GM12878 (cell line): ENCODE measurements around the gene GLI2. TPM values are rescaled to one million over a fixed set of nuclear protein-coding genes. Genes with fewer than 3 reads are reported as not detected.

Experiments
- ATAC-seq: fragments of 200-7000 bp; cut with Tn5 transposase; 3 replicates; pipeline ENCODE4 v1.9.1; 2020; ENCODE audit warnings: mild to moderate bottlenecking, moderate library complexity
- BruUV-seq: library from RNA; stranded (reverse); fragments of 400-500 nt; replicated peaks from 2 replicates; lab custom pipeline; 2021; lab: Mats Ljungman, UMichigan
- CTCF ChIA-PET: fragments of 300-600 bp; sonication (Branson Sonifier 250); formaldehyde crosslinking; extraction: SDS; loops from one replicate; lab custom pipeline; 2021; ENCODE audit warnings: inconsistent platforms; lab: Yijun Ruan, JAX
- POLR2A ChIA-PET: fragments of 350-600 bp; formaldehyde crosslinking; extraction: SDS; loops from one replicate; lab custom pipeline; 2021; ENCODE audit warnings: inconsistent platforms; lab: Charles Lee
- RAD21 ChIA-PET: fragments of 300-600 bp; sonication (Branson Sonifier 250); formaldehyde crosslinking; loops from one replicate; lab custom pipeline; 2023; ENCODE audit warnings: antibody characterized with exemption; ENCODE audit not compliant: unreplicated experiment; lab: Charles Lee
- SMC1A ChIA-PET: fragments of 300-600 bp; sonication (Branson Sonifier 250); formaldehyde crosslinking; loops from one replicate; lab custom pipeline; 2023; ENCODE audit not compliant: unreplicated experiment, uncharacterized antibody; lab: Charles Lee
- DNase-seq: peaks from one replicate; pipeline ENCODE4 v3.0.0-alpha.2; 2011; ENCODE audit warnings: low read depth, low spot score
- FAIRE-seq: peaks from 3 replicates; lab custom pipeline; 2011; peaks lifted over from hg19 to GRCh38; lab: Jason Lieb, UNC
- H2AFZ ChIP-seq: 2 replicates; pipeline ENCODE4 v1.6.0; 2011; ENCODE audit warnings: low read depth, low read length, control low read depth; ENCODE audit not compliant: control insufficient read depth
- H3K27ac ChIP-seq: 2 replicates; pipeline ENCODE4 v1.5.1; 2011; ENCODE audit warnings: control low read depth; ENCODE audit not compliant: control insufficient read depth, insufficient read depth
- H3K27me3 ChIP-seq, 2 experiments: replicated peaks in 1 of 2; 2 replicates each; pipeline versions ENCODE4 v1.6.0 to v1.6.1; 2011; ENCODE audit warnings: low read length in 1 of 2; ENCODE audit not compliant: control insufficient read depth in 2 of 2, insufficient read depth in 2 of 2
- H3K36me3 ChIP-seq, 2 experiments: 2 replicates each; pipeline ENCODE4 v1.5.1; 2011; ENCODE audit warnings: low read length in 1 of 2; ENCODE audit not compliant: control insufficient read depth in 2 of 2, insufficient read depth in 2 of 2
- H3K4me1 ChIP-seq: 2 replicates; pipeline ENCODE4 v1.6.1; 2011; ENCODE audit warnings: mild to moderate bottlenecking, low read length, moderate library complexity, mixed read lengths; ENCODE audit not compliant: control insufficient read depth, insufficient read depth
- H3K4me2 ChIP-seq: 2 replicates; pipeline ENCODE4 v1.6.0; 2011; ENCODE audit warnings: control low read depth; ENCODE audit not compliant: control insufficient read depth, insufficient read depth
- H3K4me3 ChIP-seq: fragments of 200-600 bp; sonication (generic); 2 replicates; pipeline ENCODE4 v1.5.1; 2016
- H3K79me2 ChIP-seq: 2 replicates; pipeline ENCODE4 v1.6.0; 2011; ENCODE audit warnings: low read length; ENCODE audit not compliant: control insufficient read depth, insufficient read depth
- H3K9ac ChIP-seq: 2 replicates; pipeline ENCODE4 v1.8.0; 2011; ENCODE audit warnings: low read length, control low read depth, mixed read lengths; ENCODE audit not compliant: control insufficient read depth, insufficient read depth
- H3K9me3 ChIP-seq: replicated peaks from 3 replicates; pipeline ENCODE4 v1.5.1; 2011; ENCODE audit warnings: mild to moderate bottlenecking, low read length; ENCODE audit not compliant: control insufficient read depth, insufficient read depth
- H4K20me1 ChIP-seq: 2 replicates; pipeline ENCODE4 v1.6.0; 2011; ENCODE audit not compliant: control insufficient read depth, insufficient read depth
- CEBPB ChIP-seq, 2 experiments: fragments of 150-350 bp in 1 of 2; IDR thresholded peaks; 2 replicates each; pipeline ENCODE4 v1.6.1; 2012 to 2014; ENCODE audit warnings: low read depth in 2 of 2, low read length in 2 of 2, borderline replicate concordance in 1 of 2, inconsistent platforms in 1 of 2
- EGR1 ChIP-seq, 2 experiments: IDR thresholded peaks; 1 replicate in 1 of 2; 2 replicates in 1 of 2; pipeline ENCODE4 v1.6.1; 2011 to 2012; ENCODE audit warnings: low read depth in 2 of 2, low read length in 2 of 2, borderline replicate concordance in 1 of 2, mild to moderate bottlenecking in 1 of 2, moderate library complexity in 1 of 2
- ESRRA ChIP-seq: IDR thresholded peaks from 2 replicates; pipeline ENCODE4 v1.6.1; 2012; ENCODE audit warnings: mild to moderate bottlenecking, low read length, improper control_type of control experiment
- GABPA ChIP-seq: IDR thresholded peaks from 2 replicates; pipeline ENCODE4 v1.6.1; 2014; ENCODE audit warnings: antibody characterized with exemption, low read depth, mild to moderate bottlenecking, inconsistent platforms
- MYB ChIP-seq: fragments of 150-350 bp; IDR thresholded peaks from 2 replicates; pipeline ENCODE4 v1.6.1; 2014; ENCODE audit warnings: mild to moderate bottlenecking, low read depth, low read length, borderline replicate concordance
- POLR2AphosphoS2 ChIP-seq: IDR thresholded peaks from 2 replicates; pipeline ENCODE4 v1.6.1; 2011; ENCODE audit warnings: low read depth, mild to moderate bottlenecking, low read length, improper control_type of control experiment, moderate library complexity
- SMAD5 ChIP-seq: IDR thresholded peaks from 2 replicates; pipeline ENCODE4 v1.6.1; 2016; ENCODE audit warnings: antibody characterized with exemption, low read depth
- ZBED1 ChIP-seq: IDR thresholded peaks from 2 replicates; pipeline ENCODE4 v1.6.1; 2016; ENCODE audit warnings: borderline replicate concordance
- WGBS: methylation state at CpG from one replicate; pipeline ENCODE4 v1.1.6; 2016; ENCODE audit warnings: low lambda C conversion rate; ENCODE audit not compliant: insufficient replicate concordance, insufficient coverage; ENCODE audit errors: missing lambda C conversion rate; 5-methylcytosine and 5-hydroxymethylcytosine counted together
- in situ Hi-C: fragments of 300-500 bp; cut with MboI; formaldehyde crosslinking; loops from 9 replicates; pipeline ENCODE4 v1.14.3; 2018; ENCODE audit warnings: mixed read lengths
- intact Hi-C: fragments of 100-400 bp; cut with micrococcal nuclease; formaldehyde crosslinking; loops from one replicate; pipeline ENCODE4 v1.14.2; 2022; ENCODE audit not compliant: unreplicated experiment
- polyA plus RNA-seq, 11 experiments: library from polyadenylated mRNA; depleted of rRNA in 4 of 11; unstranded in 6 of 11; stranded (reverse) in 5 of 11; fragments of >200 nt; fragmentation: Nextera tagmentation in 4 of 11; fragmentation: Illumina TruSeq in 1 of 11; extraction: Ambion mirVana in 4 of 11; extraction: Trizol in 1 of 11; gene quantifications; 1 replicate in 1 of 11; 2 replicates in 10 of 11; pipeline versions ENCODE4 v1.2.1 to v1.2.3, GENCODE V29; 2011 to 2016; ENCODE audit warnings: inconsistent platforms in 2 of 11, missing spikeins in 2 of 11, low read depth in 1 of 11
- total RNA-seq, 4 experiments: library from RNA; depleted of rRNA in 3 of 4; stranded (reverse); fragments of >200 nt in 3 of 4; fragmentation: Illumina TruSeq in 1 of 4; extraction: Trizol in 1 of 4; gene quantifications; 2 replicates each; pipeline versions ENCODE4 v1.2.1 to v1.2.3, GENCODE V29; 2013 to 2021
- TF ChIP-seq, protein P1 (sequence below): fragments of 450-650 bp; formaldehyde crosslinking; IDR thresholded peaks from 2 replicates; pipeline ENCODE4 v1.4.0; 2020; ENCODE audit warnings: mild to moderate bottlenecking, moderate library complexity

GLI2 gene
- total and polyA plus RNA-seq, 10 of the 15 experiments (the other 5 are each of a cell fraction or from before 2014, with no cell fraction given), result 0.01 TPM; not detected in 9

DNA sequence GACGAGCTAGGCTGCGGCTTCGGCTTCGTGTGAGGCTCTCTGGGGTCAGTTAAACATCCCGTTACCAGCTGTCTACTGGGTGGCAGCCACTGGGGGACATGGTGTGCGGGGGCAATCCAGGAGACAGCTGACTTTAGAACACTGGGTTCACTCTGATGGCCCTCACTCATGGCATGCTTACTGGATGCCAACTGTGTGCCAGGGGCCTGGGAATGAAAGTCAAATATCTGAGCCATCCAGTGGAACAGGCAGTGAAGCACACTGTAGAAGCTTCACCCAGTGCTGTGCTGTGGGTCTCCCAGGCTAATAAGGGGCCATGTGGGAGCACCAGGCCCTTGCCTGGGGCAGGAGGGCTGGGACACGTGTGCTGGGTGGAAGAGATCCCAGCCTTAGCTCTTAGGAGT, 48.3 kb downstream of the GLI2 start:
- no peak overlapping the region for H3K4me2 ChIP-seq
- H4K20me1 ChIP-seq, result no peaks in the 10 kb centered on the region
- 40% methylated on average over 7 of the region's 7 CpGs for WGBS
- no peak overlapping the region for H3K27ac ChIP-seq
- in situ Hi-C loops, result no loop called here
- FAIRE-seq (no peak), ATAC-seq (no peak), DNase-seq (no peak)
- ChIA-PET POLR2A (interaction anchor here (0.6 kb wide), 1 partner anchor 13 kb away, joined by 3 read pairs; no protein-coding TSS in a partner anchor), CTCF (no interaction called here), SMC1A (no interaction called here), RAD21 (no interaction called here)
- intact Hi-C loops, result no loop called here
- no peaks in the 10 kb centered on the region for H3K4me1 ChIP-seq
- no peak overlapping the region for H2AFZ ChIP-seq
- no peaks in the 10 kb centered on the region; a peak in 1 of 4 replicates for H3K27me3 ChIP-seq
- no peaks in the 10 kb centered on the region for H3K36me3 ChIP-seq
- TF ChIP-seq GABPA (no peak), ZBED1 (no peak), SMAD5 (no peak), CEBPB (IDR thresholded peaks at IDR 0.05; ENCODE audit: borderline replicate concordance in 1 of 2, low read depth in 2 of 2, low read length in 2 of 2) (no peak), POLR2AphosphoS2 (no peak), EGR1 (IDR thresholded peaks at IDR 0.05; ENCODE audit: borderline replicate concordance in 1 of 2, low read depth in 2 of 2, low read length in 2 of 2) (no peak), ESRRA (no peak), MYB (no peak)
- TF ChIP-seq, protein P1, sequence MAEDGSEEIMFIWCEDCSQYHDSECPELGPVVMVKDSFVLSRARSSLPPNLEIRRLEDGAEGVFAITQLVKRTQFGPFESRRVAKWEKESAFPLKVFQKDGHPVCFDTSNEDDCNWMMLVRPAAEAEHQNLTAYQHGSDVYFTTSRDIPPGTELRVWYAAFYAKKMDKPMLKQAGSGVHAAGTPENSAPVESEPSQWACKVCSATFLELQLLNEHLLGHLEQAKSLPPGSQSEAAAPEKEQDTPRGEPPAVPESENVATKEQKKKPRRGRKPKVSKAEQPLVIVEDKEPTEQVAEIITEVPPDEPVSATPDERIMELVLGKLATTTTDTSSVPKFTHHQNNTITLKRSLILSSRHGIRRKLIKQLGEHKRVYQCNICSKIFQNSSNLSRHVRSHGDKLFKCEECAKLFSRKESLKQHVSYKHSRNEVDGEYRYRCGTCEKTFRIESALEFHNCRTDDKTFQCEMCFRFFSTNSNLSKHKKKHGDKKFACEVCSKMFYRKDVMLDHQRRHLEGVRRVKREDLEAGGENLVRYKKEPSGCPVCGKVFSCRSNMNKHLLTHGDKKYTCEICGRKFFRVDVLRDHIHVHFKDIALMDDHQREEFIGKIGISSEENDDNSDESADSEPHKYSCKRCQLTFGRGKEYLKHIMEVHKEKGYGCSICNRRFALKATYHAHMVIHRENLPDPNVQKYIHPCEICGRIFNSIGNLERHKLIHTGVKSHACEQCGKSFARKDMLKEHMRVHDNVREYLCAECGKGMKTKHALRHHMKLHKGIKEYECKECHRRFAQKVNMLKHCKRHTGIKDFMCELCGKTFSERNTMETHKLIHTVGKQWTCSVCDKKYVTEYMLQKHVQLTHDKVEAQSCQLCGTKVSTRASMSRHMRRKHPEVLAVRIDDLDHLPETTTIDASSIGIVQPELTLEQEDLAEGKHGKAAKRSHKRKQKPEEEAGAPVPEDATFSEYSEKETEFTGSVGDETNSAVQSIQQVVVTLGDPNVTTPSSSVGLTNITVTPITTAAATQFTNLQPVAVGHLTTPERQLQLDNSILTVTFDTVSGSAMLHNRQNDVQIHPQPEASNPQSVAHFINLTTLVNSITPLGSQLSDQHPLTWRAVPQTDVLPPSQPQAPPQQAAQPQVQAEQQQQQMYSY, result no peak
- H3K9ac ChIP-seq, result no peak overlapping the region
- no peaks in the 10 kb centered on the region for H3K9me3 ChIP-seq
- no TSS peak for BruUV-seq
- no peak overlapping the region for H3K4me3 ChIP-seq
- no peaks in the 10 kb centered on the region for H3K79me2 ChIP-seq
